K562 (cell line): ENCODE measurements around the gene BRMS1. TPM values are rescaled to one million over a fixed set of nuclear protein-coding genes. Genes with fewer than 3 reads are reported as not detected.

Source experiments
- ATAC-seq: fragments of 200-7000 bp; cut with Tn5 transposase; 3 replicates; pipeline ENCODE4 v1.9.1; 2020; ENCODE audit warnings: moderate library complexity
- BruUV-seq: library from RNA; stranded (reverse); fragments of 400-500 nt; replicated peaks from 2 replicates; lab custom pipeline; 2021; lab: Mats Ljungman, UMichigan
- CTCF ChIA-PET: fragments of 300-600 bp; formaldehyde crosslinking; extraction: SDS; loops from one replicate; lab custom pipeline; 2021; ENCODE audit warnings: low intra/inter-chr PET ratio; lab: Yijun Ruan, JAX
- POLR2A ChIA-PET: fragments of 300-600, 350-650 bp; sonication (Branson Sonifier 250); formaldehyde crosslinking; extraction: SDS; loops from one replicate; lab custom pipeline; 2021; ENCODE audit warnings: antibody characterized with exemption, inconsistent platforms; lab: Yijun Ruan, JAX
- DNase-seq, 4 experiments: peaks; one replicate each; pipeline versions ENCODE4 v3.0.0 to v3.0.0-alpha.2; 2011 to 2018; ENCODE audit warnings: low spot score in 3 of 4, mixed read lengths in 3 of 4; ENCODE audit errors: extremely low read depth in 1 of 4
- FAIRE-seq: peaks from 2 replicates; lab custom pipeline; 2011; peaks lifted over from hg19 to GRCh38; lab: Jason Lieb, UNC
- H2AFZ ChIP-seq: 2 replicates; pipeline ENCODE4 v1.6.0; 2011; ENCODE audit warnings: low read depth, low read length, control low read depth, inconsistent platforms
- H3K27ac ChIP-seq: fragments of 200-600 bp; 3 replicates; pipeline ENCODE4 v1.8.0; 2011; ENCODE audit warnings: low read depth, mild to moderate bottlenecking, control low read depth, inconsistent platforms, low read length, moderate library complexity, mixed read lengths; ENCODE audit errors: extremely low read depth
- H3K27me3 ChIP-seq, 2 experiments: fragments of 300-600 bp in 1 of 2; 2 replicates in 1 of 2; 3 replicates in 1 of 2; pipeline versions ENCODE4 v1.6.0 to v1.8.0; 2011; ENCODE audit warnings: inconsistent platforms in 2 of 2, low read length in 2 of 2, mild to moderate bottlenecking in 1 of 2, mixed read lengths in 1 of 2, moderate library complexity in 1 of 2; ENCODE audit not compliant: control insufficient read depth in 2 of 2, insufficient read depth in 2 of 2
- H3K36me3 ChIP-seq: fragments of 300-600 bp; 3 replicates; pipeline ENCODE4 v1.8.0; 2011; ENCODE audit warnings: mild to moderate bottlenecking, low read length, inconsistent platforms; ENCODE audit not compliant: control insufficient read depth, insufficient read depth
- H3K4me1 ChIP-seq, 2 experiments: fragments of 200-600 bp in 1 of 2; replicated peaks in 1 of 2; 2 replicates in 1 of 2; 3 replicates in 1 of 2; pipeline versions ENCODE4 v1.5.1 to v1.8.0; 2011; ENCODE audit warnings: inconsistent platforms in 2 of 2, low read length in 2 of 2, mild to moderate bottlenecking in 1 of 2, mixed read lengths in 1 of 2, moderate library complexity in 1 of 2; ENCODE audit not compliant: control insufficient read depth in 2 of 2, insufficient read depth in 2 of 2
- H3K4me2 ChIP-seq: 2 replicates; pipeline ENCODE4 v1.6.1; 2011; ENCODE audit warnings: low read length, control low read depth, inconsistent platforms, mixed read lengths; ENCODE audit not compliant: insufficient read depth
- H3K4me3 ChIP-seq: fragments of 200-600 bp; sonication (generic), shearing (Covaris generic); 2 replicates; pipeline ENCODE4 v1.5.1; 2016; ENCODE audit warnings: control low read depth, inconsistent platforms
- H3K79me2 ChIP-seq: fragments of 200-600 bp; 3 replicates; pipeline ENCODE4 v1.8.0; 2011; ENCODE audit warnings: low read length, inconsistent platforms; ENCODE audit not compliant: control insufficient read depth, insufficient read depth
- H3K9ac ChIP-seq, 2 experiments: 2 replicates each; pipeline versions ENCODE4 v1.6.0 to v1.6.1; 2011; ENCODE audit warnings: low read depth in 2 of 2, low read length in 2 of 2, control low read depth in 1 of 2, inconsistent platforms in 1 of 2, mild to moderate bottlenecking in 1 of 2, mixed read lengths in 1 of 2; ENCODE audit not compliant: insufficient read depth in 1 of 2
- H3K9me1 ChIP-seq: one replicate; pipeline ENCODE4 v1.6.0; 2011; ENCODE audit warnings: inconsistent platforms, mild to moderate bottlenecking, low read length, moderate library complexity; ENCODE audit not compliant: control insufficient read depth, insufficient read depth
- H3K9me3 ChIP-seq: replicated peaks from 2 replicates; pipeline ENCODE4 v1.5.1; 2011; ENCODE audit warnings: low read depth, low read length, inconsistent platforms; ENCODE audit not compliant: control insufficient read depth, insufficient read depth
- H4K20me1 ChIP-seq: replicated peaks from 2 replicates; pipeline ENCODE4 v1.6.1; 2011; ENCODE audit warnings: low read length, inconsistent platforms, mixed read lengths; ENCODE audit not compliant: control insufficient read depth, insufficient read depth
- ARNT ChIP-seq, 2 experiments: fragments of 450-650 bp; IDR thresholded peaks; 2 replicates each; pipeline ENCODE4 v1.6.1; 2016; ENCODE audit warnings: mild to moderate bottlenecking in 1 of 2
- GABPB1 ChIP-seq: sonication (generic); formaldehyde crosslinking; IDR thresholded peaks from 2 replicates; pipeline ENCODE4 v1.8.0; 2022; ENCODE audit warnings: mild to moderate bottlenecking, missing genetic modification reagents
- HNRNPL ChIP-seq: fragments of 200-400 bp; formaldehyde crosslinking; IDR thresholded peaks from 2 replicates; pipeline ENCODE4 v1.6.1; 2017; ENCODE audit warnings: low read depth, mild to moderate bottlenecking, low read length
- KDM1A ChIP-seq, 2 experiments: fragments of 450-650 bp; IDR thresholded peaks; 2 replicates each; pipeline ENCODE4 v1.6.1; 2016; ENCODE audit warnings: mild to moderate bottlenecking in 2 of 2
- SMARCA5 ChIP-seq: fragments of 450-650 bp; IDR thresholded peaks from 2 replicates; pipeline ENCODE4 v1.6.1; 2016
- TAF15 ChIP-seq: fragments of 200-400 bp; formaldehyde crosslinking; IDR thresholded peaks from 2 replicates; pipeline ENCODE4 v1.6.1; 2017; ENCODE audit warnings: mild to moderate bottlenecking, low read depth, low read length, moderate library complexity
- TCF7 ChIP-seq: sonication (generic); IDR thresholded peaks from 2 replicates; pipeline ENCODE4 v1.6.1; 2016; ENCODE audit warnings: antibody characterized with exemption, borderline replicate concordance
- ZZZ3 ChIP-seq: fragments of 450-650 bp; IDR thresholded peaks from 2 replicates; pipeline ENCODE4 v1.6.1; 2016; ENCODE audit warnings: antibody characterized with exemption, mild to moderate bottlenecking, moderate library complexity
- WGBS: fragments of 100-300 bp; shearing (Covaris generic); methylation state at CpG from one replicate; pipeline ENCODE4 v1.1.6; 2016; ENCODE audit warnings: low coverage, mixed read lengths; ENCODE audit not compliant: insufficient coverage; ENCODE audit errors: missing lambda C conversion rate; 5-methylcytosine and 5-hydroxymethylcytosine counted together
- in situ Hi-C: fragments of 300-500 bp; cut with MboI; formaldehyde crosslinking; loops from 4 replicates; pipeline ENCODE4 v1.15.0; 2018; ENCODE audit warnings: inconsistent platforms, mixed read lengths
- intact Hi-C: fragments of 100-400 bp; cut with micrococcal nuclease; formaldehyde crosslinking; loops from 2 replicates; pipeline ENCODE4 v1.14.2; 2022
- polyA plus RNA-seq, 8 experiments: library from polyadenylated mRNA; depleted of rRNA in 4 of 8; stranded (reverse) in 5 of 8; unstranded in 3 of 8; fragments of >200 nt; fragmentation: Nextera tagmentation in 2 of 8; fragmentation: Illumina TruSeq in 1 of 8; extraction: Ambion mirVana in 2 of 8; extraction: Trizol in 1 of 8; gene quantifications; 2 replicates each; pipeline versions ENCODE4 v1.2.1 to v1.2.3, GENCODE V29; 2011 to 2014; ENCODE audit warnings: inconsistent platforms in 1 of 8, missing spikeins in 1 of 8
- total RNA-seq, 7 experiments: library from RNA; depleted of rRNA in 6 of 7; stranded (reverse); fragments of >200 nt in 6 of 7; fragmentation: Illumina TruSeq in 2 of 7; extraction: Trizol in 2 of 7; gene quantifications; 2 replicates each; pipeline versions ENCODE4 v1.2.1 to v1.2.3, GENCODE V29; 2011 to 2021; ENCODE audit warnings: low replicate concordance in 1 of 7
- TF ChIP-seq, protein P1 (sequence below): fragments of 450-650 bp; IDR thresholded peaks from one replicate; pipeline ENCODE4 v1.6.1; 2018; ENCODE audit warnings: mild to moderate bottlenecking, moderate library complexity; ENCODE audit not compliant: partially characterized antibody
- TF ChIP-seq, protein P2 (sequence below): sonication (generic); formaldehyde crosslinking; IDR thresholded peaks from 2 replicates; pipeline ENCODE4 v1.8.0; 2022; ENCODE audit warnings: mild to moderate bottlenecking, missing genetic modification reagents
- TF ChIP-seq, protein P3 (sequence below): fragments of 450-650 bp; formaldehyde crosslinking; IDR thresholded peaks from 2 replicates; pipeline ENCODE4 v1.4.0; 2020; ENCODE audit warnings: mild to moderate bottlenecking
- TF ChIP-seq, protein P4 (sequence below): fragments of 250-450 bp; sonication (Bioruptor Pico); IDR thresholded peaks from 2 replicates; pipeline ENCODE4 v1.4.0; 2020

BRMS1 gene
- total and polyA plus RNA-seq, 9 of the 15 experiments (the other 6 are each of a cell fraction or from before 2014, with no cell fraction given), result 2.2 to 78.8 (median 33.4) TPM

DNA sequence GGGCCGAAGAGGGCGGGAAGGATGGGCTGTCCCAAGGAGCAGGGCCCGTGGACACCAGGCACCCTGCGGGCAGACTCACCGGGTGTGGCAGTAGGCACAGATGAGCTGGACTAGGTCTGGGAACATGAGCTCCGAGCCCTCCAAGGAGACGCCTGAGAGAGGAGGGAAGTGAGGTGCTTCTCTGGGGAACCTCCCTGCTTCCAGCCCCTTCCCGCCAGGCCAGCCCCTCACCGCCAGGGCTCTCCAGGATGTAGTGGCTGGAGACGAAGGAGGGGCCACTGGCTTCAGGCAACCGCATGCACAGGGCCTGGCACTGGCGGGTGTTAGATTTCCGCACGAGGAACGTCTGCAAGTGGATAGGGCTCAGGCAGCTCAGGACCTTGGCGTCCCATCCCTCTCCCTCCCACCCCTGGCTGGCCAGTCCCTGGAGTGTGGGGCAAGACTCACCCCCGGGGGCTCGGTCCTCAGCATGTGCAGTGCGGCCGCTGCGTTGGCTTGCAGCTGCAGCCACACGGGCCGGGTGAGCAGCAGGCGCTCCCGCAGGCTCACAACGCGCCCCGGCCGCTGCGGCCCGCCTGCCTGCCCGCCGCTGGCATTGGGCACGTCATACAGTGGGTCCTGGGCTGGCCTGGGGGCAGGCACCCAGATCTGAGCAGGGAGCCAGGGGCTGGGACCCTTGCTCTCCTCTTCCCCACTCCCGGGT, 9.2 kb downstream of the BRMS1 start (continued):
- TF ChIP-seq, protein P1, sequence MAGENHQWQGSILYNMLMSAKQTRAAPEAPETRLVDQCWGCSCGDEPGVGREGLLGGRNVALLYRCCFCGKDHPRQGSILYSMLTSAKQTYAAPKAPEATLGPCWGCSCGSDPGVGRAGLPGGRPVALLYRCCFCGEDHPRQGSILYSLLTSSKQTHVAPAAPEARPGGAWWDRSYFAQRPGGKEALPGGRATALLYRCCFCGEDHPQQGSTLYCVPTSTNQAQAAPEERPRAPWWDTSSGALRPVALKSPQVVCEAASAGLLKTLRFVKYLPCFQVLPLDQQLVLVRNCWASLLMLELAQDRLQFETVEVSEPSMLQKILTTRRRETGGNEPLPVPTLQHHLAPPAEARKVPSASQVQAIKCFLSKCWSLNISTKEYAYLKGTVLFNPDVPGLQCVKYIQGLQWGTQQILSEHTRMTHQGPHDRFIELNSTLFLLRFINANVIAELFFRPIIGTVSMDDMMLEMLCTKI, result no peak
- TF ChIP-seq, protein P2, sequence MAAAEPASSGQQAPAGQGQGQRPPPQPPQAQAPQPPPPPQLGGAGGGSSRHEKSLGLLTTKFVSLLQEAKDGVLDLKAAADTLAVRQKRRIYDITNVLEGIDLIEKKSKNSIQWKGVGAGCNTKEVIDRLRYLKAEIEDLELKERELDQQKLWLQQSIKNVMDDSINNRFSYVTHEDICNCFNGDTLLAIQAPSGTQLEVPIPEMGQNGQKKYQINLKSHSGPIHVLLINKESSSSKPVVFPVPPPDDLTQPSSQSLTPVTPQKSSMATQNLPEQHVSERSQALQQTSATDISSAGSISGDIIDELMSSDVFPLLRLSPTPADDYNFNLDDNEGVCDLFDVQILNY (CRISPR knock-in tag), result no peak
- TF ChIP-seq, all 486 proteins: peak for 3

DNA sequence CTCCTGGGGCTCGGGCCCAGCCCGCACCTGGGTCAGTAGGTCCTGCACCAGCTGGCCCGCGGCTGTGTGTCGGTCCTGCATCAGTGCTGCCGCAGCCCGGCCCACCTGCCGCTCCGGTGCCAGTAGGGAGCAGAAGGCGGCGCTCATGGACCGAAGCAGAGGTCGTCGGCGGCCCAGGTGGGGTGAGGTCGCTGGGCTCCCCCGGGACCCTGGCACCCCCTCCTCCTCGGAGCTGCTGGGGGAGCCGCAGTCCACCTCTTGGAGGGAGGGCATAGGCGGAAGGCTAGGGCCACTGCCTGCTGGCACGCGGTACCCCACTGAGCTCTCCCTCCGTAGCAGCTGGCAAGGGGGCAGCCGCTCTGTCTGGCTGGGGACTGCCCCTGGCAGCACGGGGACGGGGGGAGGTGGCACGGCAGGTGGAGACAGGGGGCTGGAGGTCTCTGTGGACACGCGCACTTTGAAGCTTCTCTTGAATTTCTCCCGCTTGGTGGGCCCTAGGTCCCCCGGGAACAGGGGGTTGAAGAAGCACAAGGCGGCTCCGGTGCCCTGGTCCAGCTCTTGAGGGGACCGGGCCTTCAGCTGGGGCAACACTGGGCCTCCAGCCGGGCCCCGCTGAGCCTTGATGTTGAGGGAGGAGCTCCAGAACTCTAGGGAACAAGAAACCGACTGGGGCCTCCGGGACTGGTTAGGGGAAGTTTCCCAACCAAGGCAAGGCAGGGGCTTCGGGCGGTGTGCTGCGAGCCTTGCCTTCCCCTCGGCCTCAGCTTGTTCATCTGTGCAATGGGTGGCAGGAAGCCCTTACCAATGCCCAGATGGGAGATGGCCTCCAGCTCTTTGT, 10.1 kb downstream of the BRMS1 start:
- no peak overlapping the region for H2AFZ ChIP-seq
- peaks cover 27% of the 10 kb centered on the region; the same call in 1 of the 3 replicates for H3K36me3 ChIP-seq
- H3K79me2 ChIP-seq, result no peaks in the 10 kb centered on the region
- H3K9me3 ChIP-seq, result no peaks in the 10 kb centered on the region
- no peaks in the 10 kb centered on the region for H3K9me1 ChIP-seq
- H3K4me3 ChIP-seq, result no peak overlapping the region
- peaks cover 3% of the 10 kb centered on the region; the same call in 1 of the 2 replicates for H4K20me1 ChIP-seq
- POLR2A ChIA-PET, result interaction anchor here (0.6 to 1.3 kb wide), 9 partner anchors 10 to 912 kb away, joined by 3 to 5 read pairs (median 3); partner anchors contain the start of genes BRMS1 and YIF1A
- H3K4me1 ChIP-seq, result peaks cover 15 to 68% of the 10 kb centered on the region in 2 experiments
- H3K4me2 ChIP-seq, result no peak overlapping the region
- ATAC-seq, result no peak
- BruUV-seq, result no TSS peak
- no peak overlapping the region for H3K27ac ChIP-seq
- FAIRE-seq, result no peak
- peak overlapping the region in 1 of 2 experiments; percentile 80; a peak in 2 of 4 replicates for H3K9ac ChIP-seq
- no peaks in the 10 kb centered on the region for H3K27me3 ChIP-seq
- CTCF ChIA-PET, result no interaction called here
- intact Hi-C loops (no loop called here), in situ Hi-C loops (no loop called here)
- DNase-seq, result peak in 1 of 4 experiments; percentile 17
- WGBS, result 49% methylated on average over 22 of the region's 42 CpGs
- TF ChIP-seq, protein P3, sequence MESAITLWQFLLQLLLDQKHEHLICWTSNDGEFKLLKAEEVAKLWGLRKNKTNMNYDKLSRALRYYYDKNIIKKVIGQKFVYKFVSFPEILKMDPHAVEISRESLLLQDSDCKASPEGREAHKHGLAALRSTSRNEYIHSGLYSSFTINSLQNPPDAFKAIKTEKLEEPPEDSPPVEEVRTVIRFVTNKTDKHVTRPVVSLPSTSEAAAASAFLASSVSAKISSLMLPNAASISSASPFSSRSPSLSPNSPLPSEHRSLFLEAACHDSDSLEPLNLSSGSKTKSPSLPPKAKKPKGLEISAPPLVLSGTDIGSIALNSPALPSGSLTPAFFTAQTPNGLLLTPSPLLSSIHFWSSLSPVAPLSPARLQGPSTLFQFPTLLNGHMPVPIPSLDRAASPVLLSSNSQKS, result no peak
- TF ChIP-seq GABPB1 (CRISPR knock-in tag) (no peak), HNRNPL (0 out of 2 replicates have a peak, but pooled peaks have one; percentile 39), KDM1A (IDR thresholded peaks at IDR 0.05) (0 out of 4 replicates have a peak, but pooled peaks of 1 of the 2 experiments have one; percentile 20), TAF15 (no peak), TCF7 (no peak), SMARCA5 (no peak), ARNT (IDR thresholded peaks at IDR 0.05) (no peak), ZZZ3 (no peak)
- TF ChIP-seq, protein P4, sequence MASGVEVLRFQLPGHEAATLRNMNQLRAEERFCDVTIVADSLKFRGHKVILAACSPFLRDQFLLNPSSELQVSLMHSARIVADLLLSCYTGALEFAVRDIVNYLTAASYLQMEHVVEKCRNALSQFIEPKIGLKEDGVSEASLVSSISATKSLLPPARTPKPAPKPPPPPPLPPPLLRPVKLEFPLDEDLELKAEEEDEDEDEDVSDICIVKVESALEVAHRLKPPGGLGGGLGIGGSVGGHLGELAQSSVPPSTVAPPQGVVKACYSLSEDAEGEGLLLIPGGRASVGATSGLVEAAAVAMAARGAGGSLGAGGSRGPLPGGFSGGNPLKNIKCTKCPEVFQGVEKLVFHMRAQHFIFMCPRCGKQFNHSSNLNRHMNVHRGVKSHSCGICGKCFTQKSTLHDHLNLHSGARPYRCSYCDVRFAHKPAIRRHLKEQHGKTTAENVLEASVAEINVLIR (CRISPR knock-in tag), result no peak
- TF ChIP-seq, protein P2 (CRISPR knock-in tag), result no peak
